ENCODE data around the gene FAM83C. TPM values are rescaled to one million over a fixed set of nuclear protein-coding genes. Genes with fewer than 3 reads are reported as not detected.
"Not testable (repeated sequence)": the region's sequence is repeated elsewhere in the genome, so short reads cannot be mapped to it uniquely, and the experiment has no call there.

FAM83C gene
- total RNA-seq, 4 donors from 2014 or later: not detected

DNA sequence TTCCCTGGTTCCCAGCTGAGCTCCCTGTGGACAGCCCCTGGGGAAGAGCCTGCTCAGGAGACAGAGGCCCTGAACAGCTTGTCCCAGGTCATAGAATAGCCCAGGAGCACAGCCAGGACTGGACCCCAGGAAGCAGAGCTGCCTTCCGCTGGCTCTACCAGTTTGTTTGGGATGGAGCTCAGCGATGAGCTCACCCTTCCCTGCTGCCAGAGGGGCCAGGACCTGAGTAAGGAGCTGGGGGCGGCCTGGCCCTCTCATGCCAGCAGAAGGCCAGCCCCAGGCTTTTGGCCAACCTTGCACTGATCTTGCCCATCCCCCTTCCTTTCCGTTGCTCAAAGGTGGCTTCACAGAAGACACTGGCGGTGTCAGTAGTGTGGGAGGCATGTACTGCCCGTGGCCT lies 31.8 kb downstream of the FAM83C start:
- TF ChIP-seq, protein P1, sequence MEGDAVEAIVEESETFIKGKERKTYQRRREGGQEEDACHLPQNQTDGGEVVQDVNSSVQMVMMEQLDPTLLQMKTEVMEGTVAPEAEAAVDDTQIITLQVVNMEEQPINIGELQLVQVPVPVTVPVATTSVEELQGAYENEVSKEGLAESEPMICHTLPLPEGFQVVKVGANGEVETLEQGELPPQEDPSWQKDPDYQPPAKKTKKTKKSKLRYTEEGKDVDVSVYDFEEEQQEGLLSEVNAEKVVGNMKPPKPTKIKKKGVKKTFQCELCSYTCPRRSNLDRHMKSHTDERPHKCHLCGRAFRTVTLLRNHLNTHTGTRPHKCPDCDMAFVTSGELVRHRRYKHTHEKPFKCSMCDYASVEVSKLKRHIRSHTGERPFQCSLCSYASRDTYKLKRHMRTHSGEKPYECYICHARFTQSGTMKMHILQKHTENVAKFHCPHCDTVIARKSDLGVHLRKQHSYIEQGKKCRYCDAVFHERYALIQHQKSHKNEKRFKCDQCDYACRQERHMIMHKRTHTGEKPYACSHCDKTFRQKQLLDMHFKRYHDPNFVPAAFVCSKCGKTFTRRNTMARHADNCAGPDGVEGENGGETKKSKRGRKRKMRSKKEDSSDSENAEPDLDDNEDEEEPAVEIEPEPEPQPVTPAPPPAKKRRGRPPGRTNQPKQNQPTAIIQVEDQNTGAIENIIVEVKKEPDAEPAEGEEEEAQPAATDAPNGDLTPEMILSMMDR (IDR thresholded peaks at IDR 0.05): no peak
- no peak for TF ChIP-seq POLR2A (IDR thresholded peaks at IDR 0.05)
- Histone ChIP-seq H3K4me1 (peaks cover 0 to 11% (median 0%) of the 10 kb centered on the region in 4 donors), H3K27me3 (no peaks in the 10 kb centered on the region), H3K27ac (no peak overlapping the region), H3K4me3 (no peak overlapping the region), H3K36me3 (peaks cover 0 to 10% (median 0%) of the 10 kb centered on the region in 3 donors), H3K9me3 (no peaks in the 10 kb centered on the region)
- no peak for DNase-seq

DNA sequence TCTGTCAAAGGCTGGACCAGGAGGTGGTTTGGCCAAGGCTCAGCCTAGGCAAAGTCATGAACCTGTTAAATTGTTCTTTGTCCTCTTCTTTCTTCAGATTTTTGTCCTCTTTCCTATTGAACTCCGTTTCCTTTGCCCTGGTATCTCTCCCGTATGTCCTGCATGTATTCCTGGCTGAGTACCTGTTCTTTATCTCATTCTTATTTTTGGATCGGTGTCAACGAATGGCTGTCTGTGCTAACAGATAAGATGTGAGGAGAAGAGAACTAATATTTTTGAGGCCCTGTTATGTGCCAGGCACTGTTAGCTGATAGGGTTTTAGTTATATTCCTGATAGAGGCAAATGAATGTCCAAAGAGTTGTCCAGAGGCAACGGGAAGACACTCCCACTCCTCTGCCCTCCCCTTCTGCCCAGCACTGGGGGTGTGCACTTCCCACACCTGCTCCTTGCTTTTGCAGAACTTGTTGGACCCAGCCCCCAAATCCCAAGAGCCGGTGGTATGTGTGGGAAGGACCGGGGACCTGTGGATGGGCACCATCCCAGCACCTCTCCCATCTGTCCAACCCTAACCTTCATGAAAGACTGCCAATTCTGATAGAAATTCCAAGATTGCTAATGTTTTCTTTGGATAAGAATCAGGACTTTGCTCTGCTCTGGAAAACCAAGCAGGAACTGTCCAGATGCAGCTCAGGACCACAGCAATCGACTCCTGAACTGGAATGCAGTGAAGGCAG lies 34.9 kb downstream of the FAM83C start:
- Histone ChIP-seq H3K27ac (no peak overlapping the region), H3K27me3 (no peaks in the 10 kb centered on the region), H3K4me3 (no peak overlapping the region), H3K36me3 (peaks cover 0 to 4% (median 0%) of the 10 kb centered on the region in 3 donors), H3K9me3 (no peaks in the 10 kb centered on the region), H3K4me1 (peaks cover 0 to 2% (median 0%) of the 10 kb centered on the region in 4 donors)
- TF ChIP-seq, protein P1 (IDR thresholded peaks at IDR 0.05): no peak
- no peak for TF ChIP-seq POLR2A (IDR thresholded peaks at IDR 0.05)
- DNase-seq: no peak

DNA sequence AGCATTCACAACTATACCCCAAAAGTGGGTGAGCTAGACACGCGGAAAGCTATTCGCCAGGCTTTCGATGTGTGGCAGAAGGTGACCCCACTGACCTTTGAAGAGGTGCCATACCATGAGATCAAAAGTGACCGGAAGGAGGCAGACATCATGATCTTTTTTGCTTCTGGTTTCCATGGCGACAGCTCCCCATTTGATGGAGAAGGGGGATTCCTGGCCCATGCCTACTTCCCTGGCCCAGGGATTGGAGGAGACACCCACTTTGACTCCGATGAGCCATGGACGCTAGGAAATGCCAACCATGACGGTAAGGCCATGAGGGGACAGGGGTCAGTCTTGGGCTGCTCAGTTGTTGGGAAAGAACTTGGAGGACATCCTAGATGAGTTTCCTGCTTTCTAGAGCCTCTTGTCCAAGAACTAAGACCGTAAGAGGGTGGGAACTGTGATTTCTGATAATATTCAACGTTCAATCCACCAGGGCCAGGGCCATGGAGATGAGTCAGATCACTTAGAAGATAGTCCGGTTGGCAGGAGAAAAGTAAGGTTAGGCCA lies 37.7 kb downstream of the FAM83C start:
- Histone ChIP-seq H3K4me3 (no peak overlapping the region), H3K9me3 (no peaks in the 10 kb centered on the region), H3K27me3 (no peaks in the 10 kb centered on the region), H3K4me1 (peaks cover 0 to 14% (median 5%) of the 10 kb centered on the region in 4 donors), H3K27ac (peak overlapping the region in 1 of 4 donors; percentile 6), H3K36me3 (no peaks in the 10 kb centered on the region)
- no peak for DNase-seq
- TF ChIP-seq, protein P1 (IDR thresholded peaks at IDR 0.05): no peak
- TF ChIP-seq POLR2A (IDR thresholded peaks at IDR 0.05): no peak

DNA sequence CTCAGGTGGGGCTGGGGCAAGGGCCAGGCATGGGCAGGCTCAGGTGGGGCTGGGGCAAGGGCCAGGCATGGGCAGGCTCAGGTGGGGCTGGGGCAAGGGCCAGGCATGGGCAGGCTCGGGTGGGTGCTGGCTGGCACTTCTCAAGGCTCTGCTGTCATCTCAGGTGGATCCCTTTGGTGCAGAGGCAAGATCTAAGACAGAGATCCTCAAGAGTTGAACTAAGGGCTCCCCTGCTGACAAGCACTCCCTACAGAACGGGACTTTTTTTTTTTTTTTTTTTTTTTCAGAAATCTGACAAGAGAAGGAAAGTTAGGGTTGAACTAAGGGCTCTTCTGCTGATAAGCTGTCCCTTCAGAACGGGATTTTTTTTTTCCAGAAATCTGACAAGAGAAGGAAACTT lies 39.2 kb downstream of the FAM83C start:
- Histone ChIP-seq H3K27me3 (no peaks in the 10 kb centered on the region), H3K4me1 (peaks cover 0 to 14% (median 5%) of the 10 kb centered on the region in 4 donors), H3K9me3 (no peaks in the 10 kb centered on the region), H3K4me3 (no peak overlapping the region), H3K27ac (peak overlapping the region in 3 of 4 donors; percentile 46 to 84 (median 55)), H3K36me3 (no peaks in the 10 kb centered on the region)
- TF ChIP-seq, protein P1 (IDR thresholded peaks at IDR 0.05): no peak
- TF ChIP-seq POLR2A (IDR thresholded peaks at IDR 0.05): no peak
- DNase-seq: no peak

DNA sequence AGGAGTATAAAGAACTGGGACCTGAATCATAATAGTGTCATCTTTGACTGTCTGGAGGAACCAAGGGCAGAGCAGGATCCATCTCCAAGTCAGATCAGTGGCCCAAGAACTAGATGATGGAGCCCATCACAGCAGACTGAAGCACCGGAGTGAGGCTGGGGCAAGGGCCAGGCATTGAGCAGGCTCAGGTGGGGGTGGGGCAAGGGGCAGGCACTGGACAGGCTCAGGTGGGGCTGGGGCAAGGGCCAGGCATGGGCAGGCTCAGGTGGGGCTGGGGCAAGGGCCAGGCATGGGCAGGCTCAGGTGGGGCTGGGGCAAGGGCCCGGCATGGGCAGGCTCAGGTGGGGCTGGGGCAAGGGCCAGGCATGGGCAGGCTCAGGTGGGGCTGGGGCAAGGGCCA lies 39.6 kb downstream of the FAM83C start:
- not testable (repeated sequence) for H3K36me3 ChIP-seq, H3K9me3 ChIP-seq, H3K27me3 ChIP-seq
- DNase-seq: peak in 1 of 3 donors; percentile 60
- peaks cover 0 to 14% (median 5%) of the 10 kb centered on the region in 4 donors for H3K4me1 ChIP-seq
- peak in 1 of 2 donors; percentile 19 for TF ChIP-seq POLR2A (IDR thresholded peaks at IDR 0.05)
- H3K27ac ChIP-seq: peak overlapping the region; percentile 46 to 84 (median 58)
- H3K4me3 ChIP-seq: peak overlapping the region in 1 of 4 donors; percentile 21

DNA sequence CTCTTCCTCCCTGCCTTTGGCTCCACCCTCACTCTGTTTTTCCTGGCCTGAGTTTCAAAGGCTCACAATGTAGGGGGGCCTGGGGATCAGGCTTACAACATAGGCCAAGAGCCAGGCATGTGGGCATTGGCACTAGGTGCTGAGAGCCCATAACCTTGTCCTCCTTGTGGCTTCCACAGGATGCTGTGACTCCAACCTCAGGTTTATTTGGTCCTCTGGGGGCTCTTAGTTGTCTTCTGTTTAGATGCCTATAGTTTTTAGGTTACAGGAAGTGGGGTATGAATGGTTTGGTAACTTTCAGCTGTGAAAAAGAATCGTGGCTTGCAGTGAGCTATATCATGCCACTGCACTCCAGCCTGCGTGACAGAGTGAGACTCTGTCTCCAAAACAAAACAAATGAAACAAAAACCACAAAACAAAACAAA lies 40.2 kb downstream of the FAM83C start:
- H3K4me3 ChIP-seq: no peak overlapping the region
- peak overlapping the region; percentile 46 to 84 (median 58) for H3K27ac ChIP-seq

More for the DNA sequence above, 40.2 kb downstream of the FAM83C start:
- Histone ChIP-seq H3K27me3 (no peaks in the 10 kb centered on the region), H3K4me1 (peaks cover 0 to 14% (median 5%) of the 10 kb centered on the region in 4 donors), H3K9me3 (no peaks in the 10 kb centered on the region), H3K36me3 (no peaks in the 10 kb centered on the region)
- TF ChIP-seq, protein P1 (IDR thresholded peaks at IDR 0.05): no peak
- TF ChIP-seq POLR2A (IDR thresholded peaks at IDR 0.05): no peak
- DNase-seq: peak in 2 of 3 donors; percentile 23 to 56

Measured in Peyer's patch (tissue), 4 donors.